GM18519 (cell line): ENCODE measurements around the gene AFAP1.
"Not testable (repeated sequence)": the region's sequence is repeated elsewhere in the genome, so short reads cannot be mapped to it uniquely, and the experiment has no call there.

Source experiments
- ATAC-seq: cut with Tn5 transposase; IDR thresholded peaks from one replicate; pipeline ENCODE4 v1.9.1; 2021; ENCODE audit warnings: mild to moderate bottlenecking, moderate library complexity; ENCODE audit not compliant: unreplicated experiment, low FRiP score

The AFAP1 gene

DNA sequence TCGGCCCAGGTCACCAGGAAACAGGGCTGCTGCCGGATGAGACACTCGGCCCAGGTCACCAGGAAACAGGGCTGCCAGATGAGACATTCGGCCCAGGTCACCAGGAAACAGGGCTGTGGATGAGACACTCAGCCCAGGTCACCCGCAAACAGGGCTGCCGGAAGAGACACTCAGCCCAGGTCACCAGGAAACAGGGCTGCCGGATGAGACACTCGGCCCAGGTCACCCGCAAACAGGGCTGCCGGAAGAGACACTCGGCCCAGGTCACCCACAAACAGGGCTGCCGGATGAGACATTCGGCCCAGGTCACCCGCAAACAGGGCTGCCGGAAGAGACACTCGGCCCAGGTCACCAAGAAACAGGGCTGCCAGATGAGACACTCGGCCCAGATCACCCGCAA is 21.5 kb downstream of the AFAP1 start:
- ATAC-seq: not testable (repeated sequence)

DNA sequence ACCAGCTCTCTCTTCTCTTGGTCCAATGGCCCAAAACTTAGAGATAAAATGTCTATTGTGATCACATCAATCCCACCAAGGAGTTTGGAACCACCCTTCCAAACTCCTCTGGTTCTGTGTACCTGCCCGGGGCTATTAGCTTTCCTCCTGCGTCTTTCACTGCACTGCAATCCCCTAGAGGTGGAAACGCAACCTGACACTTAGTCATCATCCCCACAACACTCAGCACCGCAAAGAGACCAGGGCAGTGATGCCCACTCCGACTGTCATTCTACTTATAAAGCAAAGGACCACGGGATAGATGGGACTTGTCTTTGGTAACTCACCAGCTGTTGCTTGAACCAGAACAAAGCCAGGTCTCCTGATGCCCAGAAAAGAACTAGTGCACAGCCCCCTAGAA is 22.0 kb downstream of the AFAP1 start:
- ATAC-seq: no peak

DNA sequence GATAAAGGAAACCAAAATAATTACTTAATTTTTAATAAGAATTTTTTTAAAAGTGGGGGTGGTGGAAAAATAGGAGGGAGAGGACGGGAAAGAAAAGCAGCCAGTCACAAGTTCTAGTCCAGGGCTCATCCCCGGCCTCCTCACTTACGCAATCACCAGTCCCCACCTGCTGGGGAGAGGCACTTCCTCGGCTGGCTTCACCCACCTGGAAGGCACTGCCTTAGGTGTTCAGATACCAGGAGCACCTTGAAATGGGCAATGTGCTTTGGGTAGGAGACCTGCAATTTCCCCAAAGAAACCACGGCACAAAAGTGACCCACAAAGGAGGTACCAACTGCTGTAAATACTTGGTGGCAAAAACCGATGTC is 23.8 kb downstream of the AFAP1 start:
- ATAC-seq: no peak

DNA sequence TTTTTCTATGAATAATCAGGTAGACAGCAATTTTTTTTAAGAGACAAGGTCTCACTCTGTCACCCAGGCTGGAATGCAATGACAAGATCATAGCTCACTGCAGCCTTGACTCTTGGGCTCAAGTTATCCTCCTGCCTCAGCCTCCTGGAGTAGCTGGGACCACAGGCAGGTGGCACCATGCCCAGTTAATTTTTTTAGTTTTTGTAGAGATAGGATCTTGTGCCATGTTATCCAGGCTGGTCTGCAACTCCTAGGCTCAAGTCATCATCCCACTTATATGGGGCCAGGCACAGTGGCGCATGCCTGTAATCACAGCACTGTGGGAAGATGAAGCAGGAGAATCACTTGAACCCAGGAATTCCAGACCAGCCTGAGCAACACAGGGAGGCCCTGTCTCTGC is 26.8 kb downstream of the AFAP1 start:
- ATAC-seq: no peak

DNA sequence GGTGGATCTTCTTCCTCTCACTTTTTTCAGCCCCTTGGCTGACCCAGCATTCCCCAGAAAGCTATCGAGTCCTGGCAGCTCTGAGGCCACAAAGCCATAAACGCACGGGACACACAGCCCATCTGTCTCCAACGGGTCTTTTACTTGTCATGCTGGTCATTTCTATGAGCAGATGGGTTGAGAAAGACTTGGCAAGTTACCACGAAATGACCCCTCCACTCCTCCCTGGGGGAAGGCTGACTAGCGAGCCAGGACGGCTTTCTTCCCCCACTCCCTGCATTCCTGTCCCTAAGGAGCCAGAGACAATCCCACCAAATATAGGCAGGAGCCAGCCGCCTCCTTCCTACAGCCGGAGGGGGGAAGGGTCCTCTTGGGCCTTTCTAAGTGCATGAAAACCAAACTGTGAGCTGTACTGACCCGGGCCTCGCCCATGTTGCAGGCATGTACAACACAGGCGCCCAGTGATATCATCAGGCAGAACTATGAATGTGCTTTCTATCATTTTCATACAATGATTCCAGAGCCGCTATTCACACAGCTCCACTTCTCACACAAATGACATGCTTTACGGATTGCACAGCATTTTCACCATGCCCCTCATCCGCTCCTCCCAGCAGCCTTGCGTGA is 28.6 kb downstream of the AFAP1 start:
- ATAC-seq: no peak

DNA sequence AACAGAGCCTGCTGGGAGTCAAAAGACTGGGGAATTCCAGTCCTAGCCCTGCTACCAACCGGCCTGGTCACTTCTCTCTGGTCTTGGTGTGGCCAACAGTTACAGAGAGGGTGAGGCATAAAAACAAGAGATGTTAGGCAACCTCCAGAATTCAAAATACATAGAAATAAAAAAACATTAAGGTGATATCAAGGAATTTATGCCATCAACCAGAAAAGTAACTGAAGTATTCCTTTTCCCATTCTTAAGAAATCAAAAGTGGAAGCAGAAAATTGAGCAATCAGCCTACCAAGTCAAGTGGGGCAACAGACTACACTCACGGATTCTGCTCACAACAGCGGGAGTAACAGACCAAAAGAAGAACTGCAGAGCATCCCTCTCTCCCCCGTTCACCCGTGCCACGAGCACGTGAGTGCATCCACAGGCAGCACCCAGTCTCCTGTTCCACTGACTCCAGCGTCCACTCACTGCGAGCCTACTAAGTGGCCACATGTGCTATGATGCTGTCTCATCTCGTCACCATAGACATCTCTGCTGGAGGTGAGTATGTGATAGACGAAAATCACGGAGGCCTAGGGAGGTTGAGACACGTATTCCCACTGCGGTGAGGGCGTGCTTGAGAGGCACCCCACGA is 29.3 kb downstream of the AFAP1 start:
- no peak for ATAC-seq

DNA sequence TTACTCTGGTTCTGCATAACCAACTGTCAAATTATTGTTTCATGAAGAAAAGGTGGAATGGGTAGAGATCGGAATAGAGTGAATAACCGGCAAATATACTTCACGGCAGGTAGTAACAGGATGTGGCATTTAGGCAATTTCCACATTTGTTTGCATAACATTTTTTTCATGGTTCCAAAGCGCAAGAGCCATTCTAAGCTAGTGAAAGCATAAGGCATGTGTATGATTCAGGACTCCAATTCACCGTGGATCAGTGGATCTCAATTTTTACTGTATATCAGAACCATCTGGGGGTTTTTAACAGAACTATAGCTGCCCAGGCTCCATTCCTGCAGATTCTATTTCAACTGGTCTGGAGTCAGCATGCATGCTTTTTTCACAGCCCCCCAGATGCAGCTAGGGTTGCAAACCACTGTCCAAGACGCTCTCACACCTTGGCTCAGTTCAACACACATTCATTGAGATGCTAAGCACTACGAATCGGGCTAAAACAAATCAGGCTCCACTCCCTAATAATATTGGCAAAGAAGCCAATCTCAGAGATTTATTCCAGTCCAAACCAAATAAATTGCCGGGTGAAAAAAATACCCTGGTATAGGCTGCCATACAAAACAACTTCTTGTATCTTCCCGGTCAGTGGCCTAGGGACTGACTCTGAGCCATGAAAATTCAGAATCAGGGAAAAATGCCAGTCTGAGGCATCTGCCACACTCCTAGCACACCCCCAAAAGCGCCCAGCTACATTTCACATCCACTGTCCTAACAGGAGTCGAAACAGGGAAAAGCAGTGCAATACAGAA is 30.0 kb downstream of the AFAP1 start:
- no peak for ATAC-seq

DNA sequence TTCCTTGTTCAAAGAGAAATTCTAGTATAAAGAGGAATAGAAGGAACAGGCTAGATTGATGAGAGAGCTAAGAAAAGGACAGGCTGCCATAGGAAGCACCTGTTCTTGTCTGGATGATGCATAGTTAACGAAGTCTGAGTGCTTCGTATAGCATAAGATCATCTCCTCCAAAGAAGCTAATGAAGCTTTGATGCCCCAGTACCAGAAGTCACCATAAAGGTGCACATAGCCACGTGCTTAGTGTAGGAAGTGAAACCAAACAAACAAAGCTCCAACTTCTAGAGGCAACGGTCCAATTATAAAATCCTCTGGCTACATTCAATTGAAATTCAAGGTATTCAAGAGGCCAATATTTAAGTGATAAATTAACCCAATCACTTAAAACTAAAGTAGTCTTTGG is 31.0 kb downstream of the AFAP1 start:
- ATAC-seq: no peak

DNA sequence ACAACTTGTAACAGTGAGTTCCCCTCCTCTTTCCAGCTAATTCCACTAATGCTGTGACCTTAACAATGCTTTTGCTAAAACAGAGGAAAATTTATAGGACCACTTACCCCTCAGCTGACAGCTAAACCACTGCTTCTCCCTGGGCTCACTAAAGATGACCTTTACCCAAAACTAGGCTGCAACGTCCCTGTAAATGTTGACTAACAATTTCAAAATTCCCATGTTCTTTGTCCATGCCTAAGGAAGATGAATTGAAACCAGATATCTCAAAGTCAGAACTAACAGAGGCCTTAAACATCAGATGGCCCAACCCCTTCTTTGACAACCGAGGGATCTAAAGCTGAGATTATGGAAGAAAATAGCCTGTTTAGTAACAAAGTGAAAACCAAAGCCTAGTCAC is 32.5 kb downstream of the AFAP1 start:
- ATAC-seq: no peak

DNA sequence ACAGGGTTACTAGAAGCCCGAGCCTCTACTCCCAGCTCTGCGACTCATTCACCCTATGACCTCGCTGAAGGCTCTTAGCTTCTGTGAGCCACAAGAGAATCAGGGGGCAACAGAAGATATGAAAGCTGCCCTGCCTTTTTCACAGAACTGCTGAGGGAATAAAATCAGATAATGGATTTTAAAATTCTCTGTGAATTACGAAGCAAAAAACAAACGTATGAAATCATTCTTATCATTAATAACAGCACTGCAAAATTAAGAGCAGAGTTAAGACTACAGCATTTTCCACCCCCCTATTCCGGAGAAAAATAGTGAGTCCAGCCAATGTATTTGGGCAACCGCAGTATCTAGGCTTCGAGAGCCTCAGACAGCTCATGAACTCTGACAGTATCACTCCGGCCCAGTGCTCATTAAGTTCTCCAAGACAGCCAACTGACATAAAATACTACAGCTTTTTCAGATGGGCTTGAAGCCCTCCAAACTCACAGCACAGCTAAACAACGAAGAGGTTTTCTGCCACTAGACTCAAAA is 33.4 kb downstream of the AFAP1 start:
- ATAC-seq: no peak

DNA sequence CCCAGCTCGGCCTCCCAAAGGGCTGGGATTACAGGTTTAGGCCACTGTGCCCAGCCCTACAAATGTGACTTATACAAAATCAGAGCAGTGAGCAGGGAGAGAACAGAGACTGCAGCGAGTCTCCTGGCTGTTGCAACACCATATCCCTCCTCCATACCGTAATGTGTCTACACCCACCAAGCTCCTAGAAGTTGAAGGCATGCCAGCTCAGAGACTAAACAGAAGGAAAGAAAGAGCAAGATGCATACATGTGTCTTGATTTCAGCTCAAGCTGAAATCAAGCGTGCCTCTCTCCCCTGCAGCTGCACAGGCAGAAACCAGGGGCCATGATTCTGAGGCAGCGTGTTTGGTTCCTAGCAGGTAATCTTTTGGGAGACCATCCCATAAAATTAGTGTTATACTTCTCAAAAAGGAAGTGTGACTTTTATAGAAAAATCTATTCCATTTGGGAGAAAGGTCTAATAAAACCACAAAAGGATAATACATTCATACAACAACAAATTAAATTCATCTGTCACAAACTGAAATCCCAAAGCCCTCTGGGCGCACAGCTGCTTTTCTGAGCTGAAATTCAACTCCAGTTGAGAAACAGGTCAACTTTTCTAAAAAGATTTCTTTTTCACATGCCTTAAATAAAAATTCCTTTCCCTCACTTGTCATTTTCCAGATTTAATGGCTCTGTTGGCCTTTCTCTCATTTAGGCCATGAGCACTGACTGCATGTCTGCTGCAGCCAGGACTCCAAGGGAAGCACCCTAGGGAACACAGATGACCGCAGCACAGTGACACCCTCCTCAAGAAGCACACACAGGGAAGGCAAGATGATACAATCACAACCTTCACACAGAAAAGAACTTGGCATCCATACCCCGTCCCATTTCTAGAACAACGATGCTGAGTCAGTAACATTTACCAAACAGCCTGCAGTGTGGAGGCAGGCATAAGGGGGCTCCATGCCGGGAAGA is 34.4 kb downstream of the AFAP1 start:
- ATAC-seq: no peak

DNA sequence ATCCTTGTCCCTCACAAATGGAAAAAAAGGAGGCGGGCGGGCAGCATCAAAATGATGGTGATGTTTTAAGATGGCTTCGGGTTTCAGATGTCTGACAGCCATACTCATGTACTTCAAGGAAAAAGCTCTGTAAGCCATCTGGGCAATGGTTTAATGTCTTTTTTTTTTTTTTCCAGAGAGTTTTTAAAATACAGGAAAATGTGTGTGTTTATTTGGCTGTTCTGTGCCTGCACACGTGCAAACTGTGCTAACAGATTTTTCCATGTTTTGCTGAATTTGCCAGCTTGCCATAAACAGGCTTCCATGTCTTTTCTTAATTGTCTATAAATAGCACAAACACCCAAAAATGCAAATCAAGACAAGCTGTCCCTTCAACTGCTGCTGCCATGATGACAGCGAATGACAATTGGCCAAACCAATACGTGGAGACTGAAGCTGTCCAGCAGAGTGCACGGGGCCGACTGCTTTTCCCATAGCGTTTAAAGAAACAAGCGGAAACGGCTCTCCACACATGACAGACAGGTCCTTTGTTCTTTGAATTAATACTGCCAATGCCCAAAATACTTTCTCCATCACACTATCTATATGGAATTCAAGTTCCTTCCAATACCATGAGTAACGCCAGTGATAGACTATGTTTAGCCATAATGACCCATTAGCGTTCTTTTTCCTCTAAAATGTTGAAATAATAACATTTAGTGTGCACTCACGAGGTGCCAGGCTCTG is 35.7 kb downstream of the AFAP1 start:
- no peak for ATAC-seq

DNA sequence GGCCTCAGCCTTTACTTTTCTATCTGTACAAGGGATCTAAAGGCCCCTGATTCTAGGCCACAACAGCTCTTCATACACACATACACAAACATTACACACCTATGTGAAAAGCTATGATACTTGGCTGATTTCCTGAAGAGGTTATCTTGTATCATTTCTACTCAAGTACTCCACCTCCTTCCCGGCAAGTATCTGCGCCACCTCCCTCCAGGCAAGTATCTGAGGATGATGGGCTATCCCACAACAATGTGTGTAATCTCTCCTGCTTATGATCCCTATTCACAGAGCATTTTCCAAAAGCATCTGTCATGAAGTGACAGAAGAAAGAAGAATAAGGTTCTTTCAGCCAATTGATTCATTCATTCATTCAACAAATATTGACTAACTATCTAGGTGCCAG is 36.8 kb downstream of the AFAP1 start:
- ATAC-seq: no peak

DNA sequence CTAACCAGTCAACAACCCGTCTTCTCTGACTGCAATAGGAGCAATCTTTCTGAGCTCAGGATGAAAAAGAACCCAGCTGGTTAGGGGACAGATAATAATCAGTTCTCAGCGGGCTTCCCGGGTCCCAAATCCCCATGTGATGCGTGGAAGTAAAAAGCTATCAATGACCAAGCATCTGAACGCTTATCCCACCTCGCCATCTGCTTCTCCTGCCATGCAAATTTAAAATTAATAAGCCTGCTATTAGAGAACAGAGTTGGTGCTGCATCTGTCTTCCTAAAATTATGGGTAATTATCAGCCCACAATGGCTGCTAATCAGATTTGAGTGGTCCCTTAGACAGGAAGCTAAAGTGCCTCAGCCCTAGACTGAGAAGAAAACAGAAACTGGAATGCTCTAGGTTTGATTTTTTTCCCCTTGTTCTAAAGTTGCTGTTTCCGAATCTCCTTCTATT is 37.5 kb downstream of the AFAP1 start:
- ATAC-seq: no peak

DNA sequence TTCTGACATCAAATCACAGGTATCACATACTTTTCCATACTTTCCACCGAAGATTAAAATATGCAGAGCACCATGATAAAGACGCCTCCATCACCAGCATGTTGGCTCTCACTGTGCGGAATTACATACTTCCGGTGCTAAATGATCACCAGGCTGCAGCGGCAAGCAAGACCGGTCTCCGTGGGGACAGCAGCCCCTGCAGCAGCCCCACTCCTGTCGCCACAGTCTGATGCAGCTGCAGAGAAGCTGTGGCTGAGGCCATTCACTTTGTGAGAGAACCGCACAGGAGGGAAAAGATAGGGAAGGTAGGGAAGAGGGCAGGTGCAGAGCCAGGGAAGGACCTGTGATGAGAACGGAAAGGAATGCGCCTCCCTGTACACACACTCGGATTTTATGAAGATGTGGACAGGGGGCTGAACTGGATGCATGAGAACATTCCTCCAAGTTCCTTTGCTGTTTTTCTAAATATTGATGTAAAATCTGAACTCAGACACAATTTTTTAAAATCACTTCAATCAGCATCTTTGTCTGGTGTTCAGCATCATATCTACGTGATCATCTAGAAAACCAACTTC is 38.3 kb downstream of the AFAP1 start:
- ATAC-seq: no peak

DNA sequence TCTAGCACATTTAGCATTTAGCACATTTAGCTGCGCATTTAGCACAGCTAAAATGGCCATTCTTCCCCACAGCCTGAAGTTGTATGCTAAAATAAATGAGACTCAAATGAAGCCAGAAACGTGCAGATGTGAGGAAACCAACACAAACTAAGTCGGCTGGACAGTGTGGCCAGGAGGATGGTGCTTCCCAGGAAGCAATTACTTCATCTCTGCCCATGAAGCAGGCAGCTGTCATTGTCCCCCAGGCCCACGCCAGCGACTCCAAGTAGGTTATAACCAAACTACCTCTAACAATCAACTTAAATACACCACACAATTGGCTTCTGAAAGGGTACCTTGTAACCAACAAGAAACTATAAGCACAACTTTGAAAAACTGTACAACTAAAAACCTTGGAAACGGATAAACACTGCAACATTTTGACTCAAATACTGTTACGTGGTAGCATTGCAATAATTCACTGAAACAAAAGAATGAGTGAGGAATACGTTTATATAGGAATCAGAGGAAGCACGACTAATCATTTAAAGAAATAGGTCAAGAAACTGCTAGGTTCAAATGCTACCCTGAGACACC is 39.2 kb downstream of the AFAP1 start:
- no peak for ATAC-seq

DNA sequence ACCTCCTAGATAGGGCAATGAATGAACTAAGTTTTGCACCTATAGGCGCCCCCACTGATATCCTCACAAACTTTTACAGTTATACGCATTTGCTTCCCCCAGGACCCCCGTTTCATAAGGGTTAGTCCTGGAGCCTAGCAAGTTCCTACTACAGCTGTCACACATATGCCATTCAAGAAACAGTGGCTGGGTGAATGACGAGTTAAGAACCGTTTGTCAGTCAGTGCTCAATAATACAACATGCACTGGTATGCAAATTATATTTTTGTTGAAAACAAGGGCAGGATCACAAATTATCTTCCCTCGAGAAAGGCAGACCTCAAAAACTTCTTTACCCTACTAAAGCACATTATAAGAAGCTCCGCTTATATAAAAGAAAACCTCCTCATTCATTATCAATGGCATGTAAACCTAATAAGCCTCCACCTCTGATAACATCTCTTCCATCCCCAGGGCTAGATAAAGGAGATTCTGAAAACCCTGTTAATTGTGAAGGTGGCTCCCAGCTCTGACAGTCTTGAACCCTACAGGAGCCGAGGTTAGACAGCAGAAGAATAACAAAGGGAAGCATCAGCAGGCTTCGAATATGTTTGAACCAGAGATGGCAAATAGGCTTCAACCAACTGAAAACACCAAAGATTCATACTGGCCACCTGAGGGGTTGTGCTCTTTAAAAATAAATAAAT is 40.3 kb downstream of the AFAP1 start:
- no peak for ATAC-seq

DNA sequence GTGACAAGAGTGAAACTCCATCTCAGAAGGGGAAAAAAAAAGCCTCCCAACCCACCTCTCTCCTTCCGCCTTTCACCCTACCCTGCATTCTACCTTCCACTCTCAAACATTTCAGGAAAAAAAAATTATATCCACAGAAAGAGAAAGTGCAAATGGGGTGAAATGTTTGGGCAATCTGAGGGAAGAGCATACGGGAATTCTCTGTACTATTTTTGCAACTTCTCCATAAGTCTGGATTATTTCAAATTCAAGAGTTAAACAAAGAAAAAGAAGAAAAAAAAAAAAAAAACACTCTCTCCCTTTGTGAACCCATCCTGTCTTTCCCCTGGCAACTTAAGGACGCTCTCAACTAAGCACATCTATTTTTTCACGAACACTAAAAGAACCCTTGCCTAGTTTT is 41.3 kb downstream of the AFAP1 start:
- no peak for ATAC-seq

DNA sequence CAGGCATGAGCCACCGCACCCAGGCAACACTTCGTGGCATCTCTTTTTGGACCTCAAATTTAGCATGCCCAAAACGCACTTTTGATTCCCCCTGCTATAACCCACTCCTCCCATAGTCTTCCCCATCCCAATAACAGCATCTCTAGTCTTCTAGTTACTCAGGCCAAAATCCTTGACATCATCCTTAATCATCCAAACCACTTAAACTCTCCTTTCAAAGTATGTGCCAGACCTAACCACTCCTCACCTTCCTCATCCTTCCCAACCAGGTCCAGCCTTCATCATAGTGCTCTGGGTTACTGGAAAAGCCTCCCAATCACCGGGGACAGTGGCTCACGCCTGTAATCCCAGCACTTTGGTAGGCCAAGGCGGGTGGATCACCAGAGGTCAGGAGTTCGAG is 41.9 kb downstream of the AFAP1 start:
- no peak for ATAC-seq
